ENCODE measurements around the gene RDM1.

GRCh38 chr17:35969558-35970380 lies 39.2 kb upstream of the RDM1 start:
- TF ChIP-seq CTCF (IDR thresholded peaks at IDR 0.05) (peak; percentile 64 to 86), POLR2AphosphoS5 (IDR thresholded peaks at IDR 0.05) (no peak), POLR2A (IDR thresholded peaks at IDR 0.05) (no peak), EP300 (IDR thresholded peaks at IDR 0.05) (no peak)

Measured in suprapubic skin (tissue), 4 donors.